ENCODE data around the gene ZCCHC2. TPM values are rescaled to one million over a fixed set of nuclear protein-coding genes. Genes with fewer than 3 reads are reported as not detected.

Gene ZCCHC2
- total RNA-seq, 1 experiment from 2014 or later, result 20.6 TPM

DNA sequence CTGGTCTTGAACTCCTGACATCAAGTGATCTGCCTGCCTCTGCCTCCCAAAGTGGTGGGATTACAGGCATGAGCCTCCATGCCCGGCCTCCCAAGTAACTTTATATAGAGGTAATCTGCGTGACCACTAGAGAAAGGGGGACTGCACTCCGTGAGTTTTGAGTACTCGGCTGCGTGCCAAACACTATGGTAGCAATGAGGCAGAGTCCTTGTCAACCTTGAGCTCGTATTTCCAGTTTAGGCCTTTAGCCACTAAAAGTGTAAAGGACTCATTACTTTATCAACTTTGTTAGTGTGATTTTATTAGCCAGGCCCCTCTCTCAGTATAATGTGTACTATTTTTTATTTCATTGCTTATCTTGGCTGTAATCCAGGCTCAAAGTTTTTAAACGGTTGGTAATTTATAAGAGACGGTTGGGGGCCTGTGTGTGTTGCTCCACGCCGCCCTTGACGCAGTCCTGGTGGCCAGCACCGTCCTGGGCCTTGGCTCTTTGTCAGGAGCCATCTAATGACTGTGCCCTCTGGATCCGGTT, 56.2 kb downstream of the ZCCHC2 start:
- Histone ChIP-seq H3K4me1 (ENCODE audit: low read length) (peaks cover 32% of the 10 kb centered on the region), H3K27ac (ENCODE audit: low read length) (no peak overlapping the region), H3K4me3 (ENCODE audit: low read length) (no peak overlapping the region), H4K20me1 (ENCODE audit: insufficient read depth, low read depth, low read length) (peaks cover 4% of the 10 kb centered on the region; the same call in 1 of the 2 replicates), H3K9me3 (ENCODE audit: low read length) (no peaks in the 10 kb centered on the region), H3K4me2 (ENCODE audit: low read depth, low read length, poor library complexity, severe bottlenecking) (no peak overlapping the region), H3K36me3 (ENCODE audit: insufficient read depth, low read length) (peaks cover 27% of the 10 kb centered on the region), H3K27me3 (ENCODE audit: low read length) (no peaks in the 10 kb centered on the region), H3K9ac (ENCODE audit: low read length) (no peak overlapping the region), H2AFZ (ENCODE audit: low read length) (no peak overlapping the region), H3K9me2 (replicated peaks; ENCODE audit: insufficient read depth, low read length) (no peaks in the 10 kb centered on the region), H3K79me2 (ENCODE audit: low read length) (peaks cover 43% of the 10 kb centered on the region)
- no peak for DNase-seq

GRCh38 chr18:62583376-62583775, 60.6 kb downstream of the ZCCHC2 start:
- H3K4me3 ChIP-seq (ENCODE audit: low read length), result no peak overlapping the region
- peaks cover 4% of the 10 kb centered on the region; the same call in 1 of the 2 replicates for H3K4me1 ChIP-seq (ENCODE audit: low read length)
- no peak overlapping the region for H3K27ac ChIP-seq (ENCODE audit: low read length)
- H4K20me1 ChIP-seq (ENCODE audit: insufficient read depth, low read depth, low read length), result peaks cover 14% of the 10 kb centered on the region
- no peak for DNase-seq
- no peak overlapping the region for H3K9ac ChIP-seq (ENCODE audit: low read length)
- no peaks in the 10 kb centered on the region for H3K9me2 ChIP-seq (replicated peaks; ENCODE audit: insufficient read depth, low read length)
- H2AFZ ChIP-seq (ENCODE audit: low read length), result no peak overlapping the region
- H3K36me3 ChIP-seq (ENCODE audit: insufficient read depth, low read length), result peaks cover 27% of the 10 kb centered on the region
- H3K27me3 ChIP-seq (ENCODE audit: low read length), result no peaks in the 10 kb centered on the region
- H3K79me2 ChIP-seq (ENCODE audit: low read length), result 0 out of 2 replicates have a peak, but pooled peaks cover 2% of the 10 kb centered on the region
- H3K9me3 ChIP-seq (ENCODE audit: low read length), result no peaks in the 10 kb centered on the region
- H3K4me2 ChIP-seq (ENCODE audit: low read depth, low read length, poor library complexity, severe bottlenecking), result no peak overlapping the region

GRCh38 chr18:62584241-62585120, 61.7 kb downstream of the ZCCHC2 start:
- Histone ChIP-seq H3K9ac (ENCODE audit: low read length) (no peak overlapping the region), H3K9me2 (replicated peaks; ENCODE audit: insufficient read depth, low read length) (no peaks in the 10 kb centered on the region), H3K27me3 (ENCODE audit: low read length) (no peaks in the 10 kb centered on the region), H3K4me3 (ENCODE audit: low read length) (no peak overlapping the region), H4K20me1 (ENCODE audit: insufficient read depth, low read depth, low read length) (peaks cover 14% of the 10 kb centered on the region), H3K9me3 (ENCODE audit: low read length) (no peaks in the 10 kb centered on the region), H3K27ac (ENCODE audit: low read length) (no peak overlapping the region), H2AFZ (ENCODE audit: low read length) (no peak overlapping the region), H3K4me1 (ENCODE audit: low read length) (peaks cover 4% of the 10 kb centered on the region; the same call in 1 of the 2 replicates), H3K36me3 (ENCODE audit: insufficient read depth, low read length) (peaks cover 26% of the 10 kb centered on the region), H3K79me2 (ENCODE audit: low read length) (no peaks in the 10 kb centered on the region), H3K4me2 (ENCODE audit: low read depth, low read length, poor library complexity, severe bottlenecking) (no peak overlapping the region)
- DNase-seq, result peak; percentile 93

DNA sequence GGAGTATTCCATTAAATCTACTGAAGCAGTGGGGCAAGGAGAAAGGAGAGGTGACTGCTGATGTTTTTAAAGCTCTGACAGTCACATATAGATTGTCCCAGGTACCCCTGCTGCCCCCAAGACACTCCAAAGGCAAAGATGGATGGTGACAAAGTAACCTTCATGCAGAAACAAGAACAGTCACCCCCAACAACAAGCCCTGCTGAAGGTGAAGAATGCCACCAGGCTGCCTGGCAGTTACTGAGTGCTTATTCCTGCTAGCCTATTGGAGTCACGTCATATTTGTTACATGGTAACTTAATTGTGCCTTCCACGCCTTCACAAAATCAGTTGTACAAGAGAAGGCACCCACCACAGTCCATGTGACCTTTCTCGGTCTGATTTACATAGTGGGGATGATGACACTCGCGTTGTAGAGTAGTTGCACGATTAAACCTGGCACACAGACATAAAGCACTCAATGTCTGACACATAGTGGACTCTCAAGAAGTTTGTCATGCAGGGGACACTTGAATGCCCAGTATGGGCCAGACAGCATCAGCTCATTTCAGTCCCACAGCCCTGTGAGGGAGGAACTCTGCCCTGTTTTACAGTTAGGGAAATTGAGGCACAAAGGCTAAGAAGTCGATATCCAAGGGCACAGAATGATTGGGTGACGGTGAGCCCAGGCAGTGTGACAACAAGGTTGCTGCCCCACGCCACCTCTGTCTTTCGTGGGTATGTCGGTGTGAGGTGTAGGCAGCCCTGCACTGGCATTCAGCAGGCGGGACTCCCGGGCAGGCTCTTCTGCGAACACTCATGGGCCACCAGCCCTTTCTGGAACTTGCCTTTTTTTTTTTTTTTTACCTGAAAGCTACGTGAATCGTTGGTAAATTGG, 62.7 kb downstream of the ZCCHC2 start:
- DNase-seq, result no peak
- H3K79me2 ChIP-seq (ENCODE audit: low read length), result no peaks in the 10 kb centered on the region
- H3K4me2 ChIP-seq (ENCODE audit: low read depth, low read length, poor library complexity, severe bottlenecking), result no peak overlapping the region
- H4K20me1 ChIP-seq (ENCODE audit: insufficient read depth, low read depth, low read length), result peaks cover 14% of the 10 kb centered on the region
- H3K9ac ChIP-seq (ENCODE audit: low read length), result no peak overlapping the region
- H3K36me3 ChIP-seq (ENCODE audit: insufficient read depth, low read length), result peaks cover 22% of the 10 kb centered on the region
- no peak overlapping the region for H3K27ac ChIP-seq (ENCODE audit: low read length)
- no peak overlapping the region for H2AFZ ChIP-seq (ENCODE audit: low read length)
- no peaks in the 10 kb centered on the region for H3K27me3 ChIP-seq (ENCODE audit: low read length)
- no peaks in the 10 kb centered on the region for H3K9me3 ChIP-seq (ENCODE audit: low read length)
- peaks cover 4% of the 10 kb centered on the region; the same call in 1 of the 2 replicates for H3K4me1 ChIP-seq (ENCODE audit: low read length)
- no peak overlapping the region for H3K4me3 ChIP-seq (ENCODE audit: low read length)
- no peaks in the 10 kb centered on the region for H3K9me2 ChIP-seq (replicated peaks; ENCODE audit: insufficient read depth, low read length)

DNA sequence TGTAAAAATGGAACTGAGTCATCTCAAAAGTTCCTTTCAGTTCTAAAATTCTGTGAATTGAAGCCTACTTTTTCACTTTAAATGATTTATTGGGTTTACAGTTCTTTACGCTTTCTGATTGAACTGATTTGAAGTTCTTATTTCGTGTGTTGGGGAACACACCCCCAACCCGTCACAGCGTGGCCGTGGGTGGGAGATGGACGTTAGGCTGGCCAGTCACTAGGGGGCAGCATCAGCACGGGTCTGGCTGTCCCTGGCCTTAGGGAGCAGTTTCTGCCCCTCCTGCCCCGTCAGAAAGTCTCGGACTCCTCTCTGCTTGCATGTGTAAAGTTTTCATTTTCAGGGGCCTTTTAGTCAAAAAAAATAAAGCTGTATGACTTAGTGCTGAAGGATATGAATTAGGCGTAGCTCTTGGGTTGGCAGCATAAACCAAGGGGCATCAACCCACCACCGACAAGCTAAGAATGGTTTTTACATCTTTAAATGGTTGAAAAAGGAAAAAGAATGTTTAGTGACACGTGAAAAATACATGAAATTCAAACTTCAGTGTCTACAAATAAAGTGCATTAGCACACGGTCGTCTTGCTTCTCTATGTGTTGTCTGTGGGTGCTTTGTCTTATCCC, 63.4 kb downstream of the ZCCHC2 start:
- H3K4me1 ChIP-seq (ENCODE audit: low read length), result peaks cover 4% of the 10 kb centered on the region; the same call in 1 of the 2 replicates
- no peak overlapping the region for H2AFZ ChIP-seq (ENCODE audit: low read length)
- peak; percentile 76 for DNase-seq
- no peak overlapping the region for H3K27ac ChIP-seq (ENCODE audit: low read length)
- H3K27me3 ChIP-seq (ENCODE audit: low read length), result no peaks in the 10 kb centered on the region
- no peak overlapping the region for H3K4me3 ChIP-seq (ENCODE audit: low read length)
- no peak overlapping the region for H3K9ac ChIP-seq (ENCODE audit: low read length)
- H3K36me3 ChIP-seq (ENCODE audit: insufficient read depth, low read length), result peaks cover 22% of the 10 kb centered on the region
- H3K9me3 ChIP-seq (ENCODE audit: low read length), result no peaks in the 10 kb centered on the region
- H3K9me2 ChIP-seq (replicated peaks; ENCODE audit: insufficient read depth, low read length), result no peaks in the 10 kb centered on the region
- no peak overlapping the region for H3K4me2 ChIP-seq (ENCODE audit: low read depth, low read length, poor library complexity, severe bottlenecking)
- H3K79me2 ChIP-seq (ENCODE audit: low read length), result no peaks in the 10 kb centered on the region
- peaks cover 14% of the 10 kb centered on the region for H4K20me1 ChIP-seq (ENCODE audit: insufficient read depth, low read depth, low read length)

DNA sequence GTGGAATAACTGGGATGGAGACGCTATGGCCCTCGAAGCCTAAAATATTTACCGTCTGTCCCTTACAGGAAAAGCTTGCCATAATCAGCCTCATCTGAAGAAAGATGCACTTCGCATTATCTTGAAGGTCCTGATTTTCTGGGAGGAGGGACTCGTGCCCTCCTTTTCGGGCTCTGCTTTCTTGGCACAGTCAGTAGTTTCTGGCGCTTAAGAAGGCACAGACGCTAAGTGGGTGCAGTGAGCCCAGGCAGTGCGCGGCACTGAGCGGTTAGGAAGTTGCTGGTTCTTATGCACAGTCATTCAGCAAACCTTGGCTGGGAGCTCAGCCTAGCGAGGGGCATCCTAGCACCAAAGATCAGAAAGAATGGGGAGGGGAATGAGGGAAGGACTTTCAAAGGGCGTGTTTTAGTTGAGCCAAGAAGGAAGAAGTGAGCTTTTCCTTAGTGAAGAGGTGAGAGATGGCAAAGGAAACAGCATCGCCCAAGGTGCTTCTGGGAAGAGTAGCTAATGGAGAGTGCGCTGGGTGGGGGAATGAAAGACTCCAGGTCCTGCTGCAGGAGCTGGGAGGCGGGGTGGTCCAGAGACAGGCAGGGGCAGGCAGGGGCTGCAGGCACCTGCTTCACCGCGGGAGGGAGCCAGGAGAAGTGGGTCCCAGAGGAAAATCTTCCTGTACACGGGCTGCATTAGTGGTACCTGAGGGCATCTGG, 64.1 kb downstream of the ZCCHC2 start:
- Histone ChIP-seq H3K9me2 (replicated peaks; ENCODE audit: insufficient read depth, low read length) (no peaks in the 10 kb centered on the region), H4K20me1 (ENCODE audit: insufficient read depth, low read depth, low read length) (peaks cover 14% of the 10 kb centered on the region), H3K79me2 (ENCODE audit: low read length) (no peaks in the 10 kb centered on the region), H3K9ac (ENCODE audit: low read length) (no peak overlapping the region), H3K4me3 (ENCODE audit: low read length) (no peak overlapping the region), H3K4me1 (ENCODE audit: low read length) (peaks cover 4% of the 10 kb centered on the region; the same call in 1 of the 2 replicates), H3K4me2 (ENCODE audit: low read depth, low read length, poor library complexity, severe bottlenecking) (no peak overlapping the region), H3K27ac (ENCODE audit: low read length) (no peak overlapping the region), H2AFZ (ENCODE audit: low read length) (no peak overlapping the region), H3K27me3 (ENCODE audit: low read length) (no peaks in the 10 kb centered on the region), H3K36me3 (ENCODE audit: insufficient read depth, low read length) (peaks cover 22% of the 10 kb centered on the region), H3K9me3 (ENCODE audit: low read length) (no peaks in the 10 kb centered on the region)
- DNase-seq, result no peak

DNA sequence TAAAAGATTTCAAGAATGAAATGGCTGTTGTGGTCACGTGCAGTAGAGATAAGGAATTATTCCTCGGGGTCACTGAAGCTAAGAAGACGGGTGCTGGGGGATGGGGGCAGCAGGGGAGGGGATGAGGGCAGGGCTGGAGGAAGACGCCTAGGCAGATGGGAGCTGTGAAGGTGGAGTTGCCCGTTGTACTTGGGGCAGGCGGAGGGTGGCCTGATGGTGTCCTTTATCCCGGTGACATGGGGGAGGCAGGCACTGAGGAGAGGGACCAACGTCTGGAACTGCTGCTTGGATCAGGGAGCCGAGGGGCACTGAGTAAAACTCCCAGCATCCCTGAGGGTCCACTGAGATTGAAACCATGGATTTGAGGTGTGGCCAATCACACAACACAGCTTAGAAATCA, 64.9 kb downstream of the ZCCHC2 start:
- Histone ChIP-seq H3K36me3 (ENCODE audit: insufficient read depth, low read length) (peaks cover 22% of the 10 kb centered on the region), H3K79me2 (ENCODE audit: low read length) (no peaks in the 10 kb centered on the region), H3K4me2 (ENCODE audit: low read depth, low read length, poor library complexity, severe bottlenecking) (no peak overlapping the region), H3K4me1 (ENCODE audit: low read length) (peaks cover 4% of the 10 kb centered on the region; the same call in 1 of the 2 replicates), H3K9me3 (ENCODE audit: low read length) (no peaks in the 10 kb centered on the region), H2AFZ (ENCODE audit: low read length) (no peak overlapping the region), H4K20me1 (ENCODE audit: insufficient read depth, low read depth, low read length) (peaks cover 14% of the 10 kb centered on the region), H3K9me2 (replicated peaks; ENCODE audit: insufficient read depth, low read length) (no peaks in the 10 kb centered on the region), H3K27me3 (ENCODE audit: low read length) (no peaks in the 10 kb centered on the region), H3K9ac (ENCODE audit: low read length) (no peak overlapping the region), H3K4me3 (ENCODE audit: low read length) (no peak overlapping the region), H3K27ac (ENCODE audit: low read length) (no peak overlapping the region)
- no peak for DNase-seq
